HepG2 (cell line): ENCODE measurements around the gene LRRC8D.

Experiments used
- ATF2 ChIP-seq: sonication (generic); formaldehyde crosslinking; IDR thresholded peaks from 2 replicates; pipeline ENCODE4 v1.4.0; 2020; ENCODE audit warnings: missing genetic modification reagents
- CTCF ChIP-seq: sonication (generic); formaldehyde crosslinking; IDR thresholded peaks from 2 replicates; pipeline ENCODE4 v1.5.0; 2020; ENCODE audit warnings: mild to moderate bottlenecking, missing genetic modification reagents, moderate library complexity
- SALL2 ChIP-seq: sonication (generic); formaldehyde crosslinking; IDR thresholded peaks from 2 replicates; pipeline ENCODE4 v1.8.1; 2023; ENCODE audit warnings: mild to moderate bottlenecking, missing genetic modification reagents, inconsistent platforms
- ZNF263 ChIP-seq: sonication (generic); formaldehyde crosslinking; IDR thresholded peaks from 2 replicates; pipeline ENCODE4 v1.4.0; 2020; ENCODE audit warnings: missing genetic modification reagents
- ZNF563 ChIP-seq: sonication (generic); formaldehyde crosslinking; IDR thresholded peaks from 2 replicates; pipeline ENCODE4 v1.8.0; 2022; ENCODE audit warnings: mild to moderate bottlenecking, moderate library complexity, missing genetic modification reagents
- TF ChIP-seq, protein P1 (sequence below): sonication (generic); formaldehyde crosslinking; conservative IDR thresholded peaks from 2 replicates; pipeline ENCODE4 v1.8.1; 2023; ENCODE audit warnings: missing genetic modification reagents

- no peak for TF ChIP-seq ATF2
- TF ChIP-seq ZNF563 = no peak
- TF ChIP-seq SALL2 (CRISPR knock-in tag) = no peak
- TF ChIP-seq CTCF (CRISPR knock-in tag) = no peak
- TF ChIP-seq, protein P1, sequence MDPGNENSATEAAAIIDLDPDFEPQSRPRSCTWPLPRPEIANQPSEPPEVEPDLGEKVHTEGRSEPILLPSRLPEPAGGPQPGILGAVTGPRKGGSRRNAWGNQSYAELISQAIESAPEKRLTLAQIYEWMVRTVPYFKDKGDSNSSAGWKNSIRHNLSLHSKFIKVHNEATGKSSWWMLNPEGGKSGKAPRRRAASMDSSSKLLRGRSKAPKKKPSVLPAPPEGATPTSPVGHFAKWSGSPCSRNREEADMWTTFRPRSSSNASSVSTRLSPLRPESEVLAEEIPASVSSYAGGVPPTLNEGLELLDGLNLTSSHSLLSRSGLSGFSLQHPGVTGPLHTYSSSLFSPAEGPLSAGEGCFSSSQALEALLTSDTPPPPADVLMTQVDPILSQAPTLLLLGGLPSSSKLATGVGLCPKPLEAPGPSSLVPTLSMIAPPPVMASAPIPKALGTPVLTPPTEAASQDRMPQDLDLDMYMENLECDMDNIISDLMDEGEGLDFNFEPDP (CRISPR knock-in tag) = no peak
- no peak for TF ChIP-seq ZNF263
Observed at GRCh38 chr1:89873288-89873687, 52.5 kb downstream of the LRRC8D start.
